K562 (cell line): ENCODE measurements around the gene GALNT17. TPM values are rescaled to one million over a fixed set of nuclear protein-coding genes. Genes with fewer than 3 reads are reported as not detected.

Source experiments
- ATAC-seq: fragments of 200-7000 bp; cut with Tn5 transposase; 3 replicates; pipeline ENCODE4 v1.9.1; 2020; ENCODE audit warnings: moderate library complexity
- BruUV-seq: library from RNA; stranded (reverse); fragments of 400-500 nt; replicated peaks from 2 replicates; lab custom pipeline; 2021; lab: Mats Ljungman, UMichigan
- CTCF ChIA-PET: fragments of 300-600 bp; formaldehyde crosslinking; extraction: SDS; loops from one replicate; lab custom pipeline; 2021; ENCODE audit warnings: low intra/inter-chr PET ratio; lab: Yijun Ruan, JAX
- POLR2A ChIA-PET: fragments of 300-600, 350-650 bp; sonication (Branson Sonifier 250); formaldehyde crosslinking; extraction: SDS; loops from one replicate; lab custom pipeline; 2021; ENCODE audit warnings: antibody characterized with exemption, inconsistent platforms; lab: Yijun Ruan, JAX
- DNase-seq, 4 experiments: peaks; one replicate each; pipeline versions ENCODE4 v3.0.0 to v3.0.0-alpha.2; 2011 to 2018; ENCODE audit warnings: low spot score in 3 of 4, mixed read lengths in 3 of 4; ENCODE audit errors: extremely low read depth in 1 of 4
- FAIRE-seq: peaks from 2 replicates; lab custom pipeline; 2011; peaks lifted over from hg19 to GRCh38; lab: Jason Lieb, UNC
- H2AFZ ChIP-seq: 2 replicates; pipeline ENCODE4 v1.6.0; 2011; ENCODE audit warnings: low read depth, low read length, control low read depth, inconsistent platforms
- H3K27ac ChIP-seq: fragments of 200-600 bp; 3 replicates; pipeline ENCODE4 v1.8.0; 2011; ENCODE audit warnings: low read depth, mild to moderate bottlenecking, control low read depth, inconsistent platforms, low read length, moderate library complexity, mixed read lengths; ENCODE audit errors: extremely low read depth
- H3K27me3 ChIP-seq, 2 experiments: fragments of 300-600 bp in 1 of 2; 2 replicates in 1 of 2; 3 replicates in 1 of 2; pipeline versions ENCODE4 v1.6.0 to v1.8.0; 2011; ENCODE audit warnings: inconsistent platforms in 2 of 2, low read length in 2 of 2, mild to moderate bottlenecking in 1 of 2, mixed read lengths in 1 of 2, moderate library complexity in 1 of 2; ENCODE audit not compliant: control insufficient read depth in 2 of 2, insufficient read depth in 2 of 2
- H3K36me3 ChIP-seq: fragments of 300-600 bp; 3 replicates; pipeline ENCODE4 v1.8.0; 2011; ENCODE audit warnings: mild to moderate bottlenecking, low read length, inconsistent platforms; ENCODE audit not compliant: control insufficient read depth, insufficient read depth
- H3K4me1 ChIP-seq, 2 experiments: fragments of 200-600 bp in 1 of 2; replicated peaks in 1 of 2; 2 replicates in 1 of 2; 3 replicates in 1 of 2; pipeline versions ENCODE4 v1.5.1 to v1.8.0; 2011; ENCODE audit warnings: inconsistent platforms in 2 of 2, low read length in 2 of 2, mild to moderate bottlenecking in 1 of 2, mixed read lengths in 1 of 2, moderate library complexity in 1 of 2; ENCODE audit not compliant: control insufficient read depth in 2 of 2, insufficient read depth in 2 of 2
- H3K4me2 ChIP-seq: 2 replicates; pipeline ENCODE4 v1.6.1; 2011; ENCODE audit warnings: low read length, control low read depth, inconsistent platforms, mixed read lengths; ENCODE audit not compliant: insufficient read depth
- H3K4me3 ChIP-seq: fragments of 200-600 bp; sonication (generic), shearing (Covaris generic); 2 replicates; pipeline ENCODE4 v1.5.1; 2016; ENCODE audit warnings: control low read depth, inconsistent platforms
- H3K79me2 ChIP-seq: fragments of 200-600 bp; 3 replicates; pipeline ENCODE4 v1.8.0; 2011; ENCODE audit warnings: low read length, inconsistent platforms; ENCODE audit not compliant: control insufficient read depth, insufficient read depth
- H3K9ac ChIP-seq, 2 experiments: 2 replicates each; pipeline versions ENCODE4 v1.6.0 to v1.6.1; 2011; ENCODE audit warnings: low read depth in 2 of 2, low read length in 2 of 2, control low read depth in 1 of 2, inconsistent platforms in 1 of 2, mild to moderate bottlenecking in 1 of 2, mixed read lengths in 1 of 2; ENCODE audit not compliant: insufficient read depth in 1 of 2
- H3K9me1 ChIP-seq: one replicate; pipeline ENCODE4 v1.6.0; 2011; ENCODE audit warnings: inconsistent platforms, mild to moderate bottlenecking, low read length, moderate library complexity; ENCODE audit not compliant: control insufficient read depth, insufficient read depth
- H3K9me3 ChIP-seq: replicated peaks from 2 replicates; pipeline ENCODE4 v1.5.1; 2011; ENCODE audit warnings: low read depth, low read length, inconsistent platforms; ENCODE audit not compliant: control insufficient read depth, insufficient read depth
- H4K20me1 ChIP-seq: replicated peaks from 2 replicates; pipeline ENCODE4 v1.6.1; 2011; ENCODE audit warnings: low read length, inconsistent platforms, mixed read lengths; ENCODE audit not compliant: control insufficient read depth, insufficient read depth
- ATF2 ChIP-seq: sonication (generic); formaldehyde crosslinking; IDR thresholded peaks from 2 replicates; pipeline ENCODE4 v1.8.1; 2022; ENCODE audit warnings: missing genetic modification reagents
- BCL6 ChIP-seq: fragments of 250-450 bp; sonication (Bioruptor Pico); IDR thresholded peaks from 2 replicates; pipeline ENCODE4 v1.4.0; 2020
- FOXK2 ChIP-seq, 2 experiments: fragments of 450-650 bp; IDR thresholded peaks in 1 of 2; conservative IDR thresholded peaks in 1 of 2; 2 replicates each; pipeline ENCODE4 v1.6.1; 2016; ENCODE audit warnings: low read depth in 2 of 2, mild to moderate bottlenecking in 1 of 2
- FOXP1 ChIP-seq: sonication (generic); formaldehyde crosslinking; IDR thresholded peaks from 2 replicates; pipeline ENCODE4 v1.8.0; 2022; ENCODE audit warnings: mild to moderate bottlenecking, missing genetic modification reagents
- HDAC3 ChIP-seq: fragments of 450-650 bp; IDR thresholded peaks from 2 replicates; pipeline ENCODE4 v1.6.1; 2018; ENCODE audit warnings: borderline replicate concordance, mild to moderate bottlenecking, moderate library complexity; ENCODE audit not compliant: partially characterized antibody
- NBN ChIP-seq: fragments of 450-650 bp; IDR thresholded peaks from 2 replicates; pipeline ENCODE4 v1.6.1; 2016; ENCODE audit warnings: low read depth, mild to moderate bottlenecking
- PHF8 ChIP-seq: fragments of 200-600 bp; sonication (generic); IDR thresholded peaks from 2 replicates; pipeline ENCODE4 v1.6.1; 2012; ENCODE audit warnings: mixed run types, mild to moderate bottlenecking, inconsistent platforms, low read length, moderate library complexity, borderline replicate concordance
- SP2 ChIP-seq: IDR thresholded peaks from 2 replicates; pipeline ENCODE4 v1.6.1; 2011; ENCODE audit warnings: mild to moderate bottlenecking, low read depth, low read length, moderate library complexity; ENCODE audit not compliant: poor library complexity, severe bottlenecking; ENCODE audit errors: extremely low read depth
- ZBTB9 ChIP-seq: fragments of 450-650 bp; formaldehyde crosslinking; IDR thresholded peaks from 2 replicates; pipeline ENCODE4 v1.4.0; 2020; ENCODE audit warnings: mild to moderate bottlenecking, moderate library complexity
- ZC3H8 ChIP-seq: fragments of 450-650 bp; IDR thresholded peaks from 2 replicates; pipeline ENCODE4 v1.6.1; 2017
- WGBS: fragments of 100-300 bp; shearing (Covaris generic); methylation state at CpG from one replicate; pipeline ENCODE4 v1.1.6; 2016; ENCODE audit warnings: low coverage, mixed read lengths; ENCODE audit not compliant: insufficient coverage; ENCODE audit errors: missing lambda C conversion rate; 5-methylcytosine and 5-hydroxymethylcytosine counted together
- in situ Hi-C: fragments of 300-500 bp; cut with MboI; formaldehyde crosslinking; loops from 4 replicates; pipeline ENCODE4 v1.15.0; 2018; ENCODE audit warnings: inconsistent platforms, mixed read lengths
- intact Hi-C: fragments of 100-400 bp; cut with micrococcal nuclease; formaldehyde crosslinking; loops from 2 replicates; pipeline ENCODE4 v1.14.2; 2022
- polyA plus RNA-seq, 8 experiments: library from polyadenylated mRNA; depleted of rRNA in 4 of 8; stranded (reverse) in 5 of 8; unstranded in 3 of 8; fragments of >200 nt; fragmentation: Nextera tagmentation in 2 of 8; fragmentation: Illumina TruSeq in 1 of 8; extraction: Ambion mirVana in 2 of 8; extraction: Trizol in 1 of 8; gene quantifications; 2 replicates each; pipeline versions ENCODE4 v1.2.1 to v1.2.3, GENCODE V29; 2011 to 2014; ENCODE audit warnings: inconsistent platforms in 1 of 8, missing spikeins in 1 of 8
- total RNA-seq, 7 experiments: library from RNA; depleted of rRNA in 6 of 7; stranded (reverse); fragments of >200 nt in 6 of 7; fragmentation: Illumina TruSeq in 2 of 7; extraction: Trizol in 2 of 7; gene quantifications; 2 replicates each; pipeline versions ENCODE4 v1.2.1 to v1.2.3, GENCODE V29; 2011 to 2021; ENCODE audit warnings: low replicate concordance in 1 of 7

GALNT17 gene
- total and polyA plus RNA-seq, 9 of the 15 experiments (the other 6 are each of a cell fraction or from before 2014, with no cell fraction given), result not detected

- no peak for TF ChIP-seq HDAC3
These were observed 140.9 kb downstream of the GALNT17 start (continued) for GRCh38 chr7:71272509-71273490.

GRCh38 chr7:71278257-71278656, 146.3 kb downstream of the GALNT17 start:
- in situ Hi-C loops (no loop called here), intact Hi-C loops (no loop called here)
- 0% methylated on average over 2 of the region's 2 CpGs for WGBS
- POLR2A ChIA-PET, result no interaction called here
- Histone ChIP-seq H3K79me2 (no peaks in the 10 kb centered on the region), H3K36me3 (no peaks in the 10 kb centered on the region), H3K4me1 (no peaks in the 10 kb centered on the region), H2AFZ (no peak overlapping the region), H3K27ac (no peak overlapping the region), H3K9me1 (no peaks in the 10 kb centered on the region), H3K9ac (no peak overlapping the region), H3K9me3 (no peaks in the 10 kb centered on the region), H3K27me3 (no peaks in the 10 kb centered on the region), H4K20me1 (no peaks in the 10 kb centered on the region), H3K4me2 (no peak overlapping the region), H3K4me3 (no peak overlapping the region)
- no peak for TF ChIP-seq FOXP1 (CRISPR knock-in tag)
- no peak for TF ChIP-seq ZC3H8
- no peak for TF ChIP-seq ZBTB9 (CRISPR knock-in tag)
- TF ChIP-seq ATF2 (CRISPR knock-in tag), result no peak
- TF ChIP-seq BCL6 (CRISPR knock-in tag), result no peak
- no peak for TF ChIP-seq FOXK2 (conservative IDR thresholded peaks at IDR 0.05 in 1 of 2, IDR thresholded peaks at IDR 0.05 in 1 of 2; ENCODE audit: low read depth in 2 of 2)
- no peak for TF ChIP-seq SP2
- no peak for TF ChIP-seq NBN
- no peak for TF ChIP-seq PHF8
- CTCF ChIA-PET, result no interaction called here
- DNase-seq, result no peak
- no peak for FAIRE-seq
- ATAC-seq, result no peak
- BruUV-seq, result no TSS peak
